Esophagus squamous epithelium (tissue), 4 donors: Measurements from ENCODE around the gene KHDRBS1.
"Not testable (repeated sequence)": the region's sequence is repeated elsewhere in the genome, so short reads cannot be mapped to it uniquely, and the experiment has no call there.

Experiments
- CTCF ChIP-seq, 6 experiments: fragments of 450-650 bp in 4 of 6; fragments of 200-600 bp in 2 of 6; sonication (generic) in 2 of 6; IDR thresholded peaks; one replicate each; pipeline ENCODE4 v1.5.1; 2016 to 2019; ENCODE audit warnings: antibody characterized with exemption in 6 of 6, mild to moderate bottlenecking in 4 of 6, moderate library complexity in 4 of 6
- POLR2A ChIP-seq, 4 donors: fragments of 450-650 bp; IDR thresholded peaks; one replicate each; pipeline ENCODE4 v1.6.1; 2017; ENCODE audit warnings: antibody characterized with exemption in 4 of 4, mild to moderate bottlenecking in 4 of 4, moderate library complexity in 3 of 4

- TF ChIP-seq POLR2A, CTCF (IDR thresholded peaks at IDR 0.05): not testable (repeated sequence)
Observed at GRCh38 chr1:32086381-32086780, 72.7 kb downstream of the KHDRBS1 start.
